Dendritic cell treated with granulocyte-macrophage colony-stimulating factor and Interleukin-4, amounts not matched to agents 40 ng/mL and 50 ng/mL, for 4 days (primary cell): ENCODE results near the gene SLC13A4.
"Not testable (repeated sequence)": the region's sequence is repeated elsewhere in the genome, so short reads cannot be mapped to it uniquely, and the experiment has no call there.

Experiments
- H3K27ac Mint-ChIP-seq: one replicate; pipeline ENCODE4 v1.8.0; 2022; ENCODE audit warnings: mild to moderate bottlenecking, mixed read lengths
- H3K27me3 Mint-ChIP-seq: one replicate; pipeline ENCODE4 v1.8.0; 2022; ENCODE audit warnings: mild to moderate bottlenecking, mixed read lengths
- H3K36me3 Mint-ChIP-seq: one replicate; pipeline ENCODE4 v1.8.0; 2022; ENCODE audit warnings: low read depth, mixed read lengths
- H3K4me1 Mint-ChIP-seq: one replicate; pipeline ENCODE4 v1.8.0; 2022; ENCODE audit warnings: low read depth, mixed read lengths
- H3K4me3 Mint-ChIP-seq: one replicate; pipeline ENCODE4 v1.8.0; 2022; ENCODE audit warnings: mild to moderate bottlenecking, moderate library complexity, mixed read lengths
- H3K9me3 Mint-ChIP-seq: one replicate; pipeline ENCODE4 v1.8.0; 2022; ENCODE audit warnings: mixed read lengths
- intact Hi-C: fragments of 100-400 bp; cut with micrococcal nuclease; formaldehyde crosslinking; loops from one replicate; pipeline ENCODE4 v1.15.0; 2022

Gene SLC13A4

DNA sequence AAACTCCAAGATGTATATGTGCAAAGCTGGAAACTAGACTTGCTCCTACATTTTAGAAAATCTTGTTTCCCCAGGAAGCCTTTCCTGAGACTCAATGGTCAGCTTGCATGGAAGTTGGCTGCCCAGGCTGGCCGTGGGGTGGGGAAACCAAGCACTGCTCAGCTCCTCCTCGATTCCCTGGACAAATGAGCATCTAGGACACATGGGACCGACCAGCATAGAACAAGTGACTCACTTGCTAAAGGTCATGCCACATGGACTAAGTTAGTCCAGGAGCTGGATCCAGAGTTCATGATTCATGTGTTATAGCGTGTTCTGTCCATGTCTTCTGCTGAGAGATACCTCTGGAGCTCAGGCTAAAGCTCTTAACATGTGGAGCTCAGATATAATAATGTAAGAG is 14.4 kb upstream of the SLC13A4 start:
- intact Hi-C loops: no loop called here
- no peaks in the 10 kb centered on the region for H3K36me3 Mint-ChIP-seq
- no peak overlapping the region for H3K4me3 Mint-ChIP-seq
- peaks cover 3% of the 10 kb centered on the region for H3K27me3 Mint-ChIP-seq
- H3K27ac Mint-ChIP-seq: no peak overlapping the region
- H3K4me1 Mint-ChIP-seq: no peaks in the 10 kb centered on the region
- H3K9me3 Mint-ChIP-seq: no peaks in the 10 kb centered on the region

- no peaks in the 10 kb centered on the region for H3K4me1 Mint-ChIP-seq
- no peaks in the 10 kb centered on the region for H3K36me3 Mint-ChIP-seq
- intact Hi-C loops: no loop called here
- H3K4me3 Mint-ChIP-seq: no peak overlapping the region
- H3K9me3 Mint-ChIP-seq: no peaks in the 10 kb centered on the region
- H3K27me3 Mint-ChIP-seq: peaks cover 3% of the 10 kb centered on the region
- H3K27ac Mint-ChIP-seq: no peak overlapping the region
Observed at GRCh38 chr7:135741905-135742304, 13.9 kb upstream of the SLC13A4 start.

GRCh38 chr7:135740889-135741288 is 12.9 kb upstream of the SLC13A4 start:
- H3K4me1 Mint-ChIP-seq: no peaks in the 10 kb centered on the region
- H3K4me3 Mint-ChIP-seq: no peak overlapping the region
- peaks cover 3% of the 10 kb centered on the region for H3K27me3 Mint-ChIP-seq
- H3K36me3 Mint-ChIP-seq: no peaks in the 10 kb centered on the region
- no peaks in the 10 kb centered on the region for H3K9me3 Mint-ChIP-seq
- intact Hi-C loops: no loop called here
- H3K27ac Mint-ChIP-seq: no peak overlapping the region

GRCh38 chr7:135737306-135737647 is 9.3 kb upstream of the SLC13A4 start:
- H3K4me1 Mint-ChIP-seq, H3K4me3 Mint-ChIP-seq, H3K9me3 Mint-ChIP-seq, intact Hi-C loops, H3K27ac Mint-ChIP-seq, H3K36me3 Mint-ChIP-seq, H3K27me3 Mint-ChIP-seq: not testable (repeated sequence)

- intact Hi-C loops: no loop called here
- no peak overlapping the region for H3K4me3 Mint-ChIP-seq
- no peaks in the 10 kb centered on the region for H3K4me1 Mint-ChIP-seq
- H3K27ac Mint-ChIP-seq: no peak overlapping the region
- H3K27me3 Mint-ChIP-seq: peaks cover 1% of the 10 kb centered on the region
- H3K36me3 Mint-ChIP-seq: no peaks in the 10 kb centered on the region
- no peaks in the 10 kb centered on the region for H3K9me3 Mint-ChIP-seq
Observed at GRCh38 chr7:135736586-135737305, 8.8 kb upstream of the SLC13A4 start.

GRCh38 chr7:135734343-135734689 is 6.3 kb upstream of the SLC13A4 start:
- Mint-ChIP-seq H3K36me3 (no peaks in the 10 kb centered on the region), H3K4me3 (no peak overlapping the region), H3K9me3 (no peaks in the 10 kb centered on the region), H3K4me1 (no peaks in the 10 kb centered on the region), H3K27me3 (peaks cover 3% of the 10 kb centered on the region), H3K27ac (no peak overlapping the region)
- intact Hi-C loops: no loop called here

DNA sequence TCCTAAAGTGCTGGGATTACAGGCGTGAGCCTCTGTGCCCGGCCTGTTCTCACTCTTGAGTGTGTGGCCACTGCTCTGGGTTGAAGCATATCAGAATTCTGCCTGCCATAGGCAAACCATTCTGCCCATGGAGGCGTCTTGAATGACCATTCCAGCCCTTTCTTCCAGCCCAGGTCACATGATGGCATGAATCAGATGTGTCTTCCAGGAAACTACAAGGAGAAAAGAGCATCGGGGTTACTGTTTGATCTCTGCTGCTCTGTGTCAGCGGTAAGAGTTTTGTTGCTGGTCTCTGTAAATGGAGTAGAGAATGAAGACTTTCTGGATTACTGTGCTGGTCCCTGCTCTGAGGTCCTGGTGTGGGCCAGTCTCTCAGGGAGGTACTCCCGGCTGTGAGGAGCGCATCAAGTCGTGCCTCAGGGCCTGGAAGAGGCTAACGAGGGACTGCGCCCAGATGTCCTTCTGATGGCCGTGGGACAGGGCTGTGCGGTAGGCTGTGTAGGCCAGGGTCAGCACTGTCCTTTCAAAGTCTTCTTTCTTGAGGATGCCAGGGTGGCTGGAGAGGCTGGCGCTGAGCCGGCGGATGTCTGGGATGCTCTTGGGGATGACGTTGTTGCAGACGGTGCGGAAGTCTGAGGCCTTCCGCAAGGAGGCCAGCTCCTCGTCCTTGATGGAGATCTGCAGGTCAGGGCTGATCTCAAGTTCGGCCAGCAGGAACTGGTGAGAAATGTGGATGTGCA is 5.8 kb upstream of the SLC13A4 start:
- H3K27me3 Mint-ChIP-seq: peaks cover 3% of the 10 kb centered on the region
- intact Hi-C loops: no loop called here
- no peak overlapping the region for H3K4me3 Mint-ChIP-seq
- H3K4me1 Mint-ChIP-seq: no peaks in the 10 kb centered on the region
- H3K9me3 Mint-ChIP-seq: no peaks in the 10 kb centered on the region
- no peaks in the 10 kb centered on the region for H3K36me3 Mint-ChIP-seq
- H3K27ac Mint-ChIP-seq: no peak overlapping the region

- Mint-ChIP-seq H3K4me3 (no peak overlapping the region), H3K4me1 (no peaks in the 10 kb centered on the region), H3K9me3 (no peaks in the 10 kb centered on the region)
Observed at GRCh38 chr7:135731131-135731530, 3.1 kb upstream of the SLC13A4 start.

DNA sequence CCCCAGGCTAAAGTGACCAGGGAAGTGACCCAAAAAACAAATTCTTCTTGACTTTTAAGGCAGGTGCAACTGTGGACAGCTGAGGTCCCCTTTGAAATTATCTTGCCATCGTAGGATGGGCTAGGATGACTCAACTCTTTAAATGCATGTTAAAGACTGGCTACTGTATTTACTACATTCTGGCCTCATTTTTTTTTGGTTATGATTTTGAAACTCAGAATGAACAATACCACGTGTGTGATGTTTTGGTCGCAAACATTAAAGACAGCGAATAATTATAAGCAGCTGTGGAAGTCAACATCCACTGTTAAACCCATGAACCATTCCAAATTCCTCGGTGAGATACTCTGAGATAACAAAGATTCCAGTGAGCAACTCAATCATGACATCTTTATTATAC is 1.2 kb upstream of the SLC13A4 start:
- Mint-ChIP-seq H3K27me3 (peaks cover 6% of the 10 kb centered on the region), H3K9me3 (no peaks in the 10 kb centered on the region), H3K4me3 (no peak overlapping the region), H3K4me1 (no peaks in the 10 kb centered on the region), H3K36me3 (no peaks in the 10 kb centered on the region), H3K27ac (no peak overlapping the region)
- intact Hi-C loops: no loop called here

More at GRCh38 chr7:135731131-135731530, 3.1 kb upstream of the SLC13A4 start:
- intact Hi-C loops: no loop called here
- no peak overlapping the region for H3K27ac Mint-ChIP-seq
- H3K27me3 Mint-ChIP-seq: peaks cover 3% of the 10 kb centered on the region
- H3K36me3 Mint-ChIP-seq: no peaks in the 10 kb centered on the region

- Mint-ChIP-seq H3K4me3 (no peak overlapping the region), H3K36me3 (no peaks in the 10 kb centered on the region), H3K4me1 (no peaks in the 10 kb centered on the region), H3K27ac (no peak overlapping the region), H3K9me3 (no peaks in the 10 kb centered on the region), H3K27me3 (peaks cover 6% of the 10 kb centered on the region)
- intact Hi-C loops: no loop called here
Observed at GRCh38 chr7:135726911-135727673, 894 bp downstream of the SLC13A4 start.

- Mint-ChIP-seq H3K27me3 (peaks cover 6% of the 10 kb centered on the region), H3K4me1 (no peaks in the 10 kb centered on the region), H3K36me3 (no peaks in the 10 kb centered on the region), H3K4me3 (no peak overlapping the region), H3K9me3 (no peaks in the 10 kb centered on the region), H3K27ac (no peak overlapping the region)
- intact Hi-C loops: no loop called here
Observed at GRCh38 chr7:135726276-135726788, 1.7 kb downstream of the SLC13A4 start.

- H3K4me1 Mint-ChIP-seq: peaks cover 5% of the 10 kb centered on the region
- no peak overlapping the region for H3K27ac Mint-ChIP-seq
- H3K27me3 Mint-ChIP-seq: peaks cover 3% of the 10 kb centered on the region
- intact Hi-C loops: no loop called here
- no peak overlapping the region for H3K4me3 Mint-ChIP-seq
- no peaks in the 10 kb centered on the region for H3K36me3 Mint-ChIP-seq
- H3K9me3 Mint-ChIP-seq: no peaks in the 10 kb centered on the region
Observed at GRCh38 chr7:135723411-135723810, 4.6 kb downstream of the SLC13A4 start.

- H3K4me1 Mint-ChIP-seq: peaks cover 5% of the 10 kb centered on the region
- peaks cover 3% of the 10 kb centered on the region for H3K27me3 Mint-ChIP-seq
Observed at GRCh38 chr7:135721198-135721820, 6.7 kb downstream of the SLC13A4 start.

GRCh38 chr7:135719688-135720087 is 8.3 kb downstream of the SLC13A4 start:
- Mint-ChIP-seq H3K4me1 (peaks cover 5% of the 10 kb centered on the region), H3K36me3 (no peaks in the 10 kb centered on the region), H3K9me3 (no peaks in the 10 kb centered on the region), H3K4me3 (no peak overlapping the region), H3K27me3 (no peaks in the 10 kb centered on the region), H3K27ac (no peak overlapping the region)
- intact Hi-C loops: no loop called here

More at GRCh38 chr7:135721198-135721820, 6.7 kb downstream of the SLC13A4 start:
- Mint-ChIP-seq H3K27ac (no peak overlapping the region), H3K4me3 (no peak overlapping the region), H3K36me3 (no peaks in the 10 kb centered on the region), H3K9me3 (no peaks in the 10 kb centered on the region)
- intact Hi-C loops: no loop called here
